ENCODE measurements around the gene ABRACL. TPM values are rescaled to one million over a fixed set of nuclear protein-coding genes. Genes with fewer than 3 reads are reported as not detected.

ABRACL gene
- total and polyA plus RNA-seq, 2 donors (not counting 1 experiment from before 2014, with no cell fraction given) = 19.7 to 49.8 TPM

- H3K4me3 ChIP-seq (replicated peaks in 1 of 4; ENCODE audit: control extremely low read depth in 1 of 4, insufficient read depth in 1 of 4, low read depth in 3 of 4, low read length in 4 of 4) = no peak overlapping the region
- H3K27ac ChIP-seq (ENCODE audit: insufficient read depth, low read length) = no peak overlapping the region
- no peaks in the 10 kb centered on the region for H3K36me3 ChIP-seq (ENCODE audit: control insufficient read depth, insufficient read depth, low read length)
- TF ChIP-seq EZH2 (IDR thresholded peaks at IDR 0.05; ENCODE audit: low read length, missing control alignments) (no peak), CTCF (conservative IDR thresholded peaks at IDR 0.05 in 1 of 2, IDR thresholded peaks at IDR 0.05 in 1 of 2; ENCODE audit: low read depth in 1 of 2, low read length in 2 of 2) (no peak)
- H4K20me1 ChIP-seq (ENCODE audit: control insufficient read depth, extremely low read depth, insufficient read depth, low read length) = no peaks in the 10 kb centered on the region
- no peaks in the 10 kb centered on the region for H3K4me1 ChIP-seq (ENCODE audit: control insufficient read depth, extremely low read depth, insufficient read depth, low read length)
- no peaks in the 10 kb centered on the region for H3K79me2 ChIP-seq (ENCODE audit: control insufficient read depth, insufficient read depth, low read length)
- DNase-seq (ENCODE audit: low read depth in 2 of 2) = no peak
- no peaks in the 10 kb centered on the region for H3K27me3 ChIP-seq (ENCODE audit: control insufficient read depth, insufficient read depth, low read length)
- no peak overlapping the region for H3K4me2 ChIP-seq (ENCODE audit: extremely low read depth, insufficient read depth, low read length)
- H2AFZ ChIP-seq (ENCODE audit: low read length) = no peak overlapping the region
- H3K9me3 ChIP-seq (ENCODE audit: control insufficient read depth, insufficient read depth, low read depth, low read length) = no peaks in the 10 kb centered on the region
- no peak overlapping the region for H3K9ac ChIP-seq (ENCODE audit: insufficient read depth, low read length)
Measured at GRCh38 chr6:139068846-139069245, 40.3 kb downstream of the ABRACL start.

DNA sequence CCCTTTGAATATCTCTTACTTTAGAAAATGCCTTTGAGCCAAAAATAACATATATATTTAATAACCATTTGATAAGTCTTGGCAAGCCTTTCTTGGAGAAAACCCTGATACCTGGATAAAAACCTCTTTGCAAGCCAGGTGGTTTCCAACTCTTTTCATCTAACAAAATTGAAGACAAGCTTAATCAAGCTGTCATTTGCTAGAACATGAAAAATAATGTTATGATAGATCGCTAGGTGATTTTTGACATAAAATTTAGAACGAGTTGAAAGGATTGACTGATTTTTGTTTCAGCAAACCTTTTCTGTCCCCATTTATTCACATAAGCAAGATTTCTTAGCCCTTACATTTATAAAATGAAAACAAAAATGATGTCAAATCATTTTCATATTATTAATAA lies 44.6 kb downstream of the ABRACL start:
- no peak overlapping the region for H3K4me2 ChIP-seq (ENCODE audit: extremely low read depth, insufficient read depth, low read length)
- no peaks in the 10 kb centered on the region for H3K36me3 ChIP-seq (ENCODE audit: control insufficient read depth, insufficient read depth, low read length)
- H3K4me1 ChIP-seq (ENCODE audit: control insufficient read depth, extremely low read depth, insufficient read depth, low read length) = no peaks in the 10 kb centered on the region
- no peak overlapping the region for H3K4me3 ChIP-seq (replicated peaks in 1 of 4; ENCODE audit: control extremely low read depth in 1 of 4, insufficient read depth in 1 of 4, low read depth in 3 of 4, low read length in 4 of 4)
- no peaks in the 10 kb centered on the region for H3K9me3 ChIP-seq (ENCODE audit: control insufficient read depth, insufficient read depth, low read depth, low read length)
- no peak overlapping the region for H3K27ac ChIP-seq (ENCODE audit: insufficient read depth, low read length)
- no peak for DNase-seq (ENCODE audit: low read depth in 2 of 2)
- H3K9ac ChIP-seq (ENCODE audit: insufficient read depth, low read length) = no peak overlapping the region
- no peaks in the 10 kb centered on the region for H4K20me1 ChIP-seq (ENCODE audit: control insufficient read depth, extremely low read depth, insufficient read depth, low read length)
- no peak for TF ChIP-seq EZH2 (IDR thresholded peaks at IDR 0.05; ENCODE audit: low read length, missing control alignments)
- TF ChIP-seq CTCF (conservative IDR thresholded peaks at IDR 0.05 in 1 of 2, IDR thresholded peaks at IDR 0.05 in 1 of 2; ENCODE audit: low read depth in 1 of 2, low read length in 2 of 2) = no peak
- no peaks in the 10 kb centered on the region for H3K79me2 ChIP-seq (ENCODE audit: control insufficient read depth, insufficient read depth, low read length)
- no peak overlapping the region for H2AFZ ChIP-seq (ENCODE audit: low read length)
- H3K27me3 ChIP-seq (ENCODE audit: control insufficient read depth, insufficient read depth, low read length) = no peaks in the 10 kb centered on the region

GRCh38 chr6:139079018-139079417 lies 50.5 kb downstream of the ABRACL start:
- Histone ChIP-seq H3K36me3 (ENCODE audit: control insufficient read depth, insufficient read depth, low read length) (no peaks in the 10 kb centered on the region), H3K9me3 (ENCODE audit: control insufficient read depth, insufficient read depth, low read depth, low read length) (no peaks in the 10 kb centered on the region), H3K4me1 (ENCODE audit: control insufficient read depth, extremely low read depth, insufficient read depth, low read length) (no peaks in the 10 kb centered on the region), H3K27ac (ENCODE audit: insufficient read depth, low read length) (no peak overlapping the region), H2AFZ (ENCODE audit: low read length) (no peak overlapping the region), H3K27me3 (ENCODE audit: control insufficient read depth, insufficient read depth, low read length) (peaks cover 3% of the 10 kb centered on the region), H3K9ac (ENCODE audit: insufficient read depth, low read length) (no peak overlapping the region), H3K4me3 (replicated peaks in 1 of 4; ENCODE audit: control extremely low read depth in 1 of 4, insufficient read depth in 1 of 4, low read depth in 3 of 4, low read length in 4 of 4) (no peak overlapping the region), H3K4me2 (ENCODE audit: extremely low read depth, insufficient read depth, low read length) (no peak overlapping the region), H3K79me2 (ENCODE audit: control insufficient read depth, insufficient read depth, low read length) (no peaks in the 10 kb centered on the region), H4K20me1 (ENCODE audit: control insufficient read depth, extremely low read depth, insufficient read depth, low read length) (no peaks in the 10 kb centered on the region)
- TF ChIP-seq EZH2 (IDR thresholded peaks at IDR 0.05; ENCODE audit: low read length, missing control alignments) (no peak), CTCF (conservative IDR thresholded peaks at IDR 0.05 in 1 of 2, IDR thresholded peaks at IDR 0.05 in 1 of 2; ENCODE audit: low read depth in 1 of 2, low read length in 2 of 2) (no peak)
- DNase-seq (ENCODE audit: low read depth in 2 of 2) = no peak
